Measurements from ENCODE around the gene PRMT1. TPM values are rescaled to one million over a fixed set of nuclear protein-coding genes. Genes with fewer than 3 reads are reported as not detected.

PRMT1 gene
- polyA plus RNA-seq, 1 of the 3 experiments (the other 2 are of a cell fraction): 789 TPM

DNA sequence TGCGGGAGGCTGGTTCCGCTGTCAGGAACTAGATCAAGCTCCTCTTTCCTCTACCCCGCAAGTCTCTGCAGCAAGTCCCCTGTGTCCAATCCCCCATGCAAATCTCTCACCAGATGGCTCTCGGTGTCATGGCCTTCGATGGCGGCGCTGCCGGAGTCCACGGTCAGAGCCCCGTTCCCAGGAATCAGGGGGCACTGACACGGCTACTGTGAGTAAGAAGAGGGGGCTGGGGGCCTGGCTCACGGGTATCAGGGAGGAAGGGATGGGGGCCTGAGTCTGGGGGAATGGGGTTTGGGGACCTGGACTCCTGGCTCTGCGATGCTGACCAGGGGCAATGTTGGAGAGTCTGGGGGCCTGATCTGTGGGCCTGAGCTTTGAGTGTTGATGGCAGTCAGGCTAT lies 31.1 kb upstream of the PRMT1 start:
- no peak for DNase-seq
- H3K79me2 ChIP-seq (ENCODE audit: insufficient read depth): peaks cover 91% of the 10 kb centered on the region
- no peak overlapping the region for H3K9ac ChIP-seq
- TF ChIP-seq RFX5 (IDR thresholded peaks at IDR 0.05; ENCODE audit: low read length): no peak
- no peak for TF ChIP-seq SIN3A (IDR thresholded peaks at IDR 0.05; ENCODE audit: borderline replicate concordance, low read depth, low read length)
- TF ChIP-seq FOXJ3 (CRISPR knock-in tag; IDR thresholded peaks at IDR 0.05): no peak
- no peak for TF ChIP-seq FOXM1 (IDR thresholded peaks at IDR 0.05; ENCODE audit: low read depth)
- no peak for TF ChIP-seq FOSL2 (IDR thresholded peaks at IDR 0.05; ENCODE audit: borderline replicate concordance, low read depth)
- TF ChIP-seq, protein P1, sequence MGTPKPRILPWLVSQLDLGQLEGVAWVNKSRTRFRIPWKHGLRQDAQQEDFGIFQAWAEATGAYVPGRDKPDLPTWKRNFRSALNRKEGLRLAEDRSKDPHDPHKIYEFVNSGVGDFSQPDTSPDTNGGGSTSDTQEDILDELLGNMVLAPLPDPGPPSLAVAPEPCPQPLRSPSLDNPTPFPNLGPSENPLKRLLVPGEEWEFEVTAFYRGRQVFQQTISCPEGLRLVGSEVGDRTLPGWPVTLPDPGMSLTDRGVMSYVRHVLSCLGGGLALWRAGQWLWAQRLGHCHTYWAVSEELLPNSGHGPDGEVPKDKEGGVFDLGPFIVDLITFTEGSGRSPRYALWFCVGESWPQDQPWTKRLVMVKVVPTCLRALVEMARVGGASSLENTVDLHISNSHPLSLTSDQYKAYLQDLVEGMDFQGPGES (IDR thresholded peaks at IDR 0.05; ENCODE audit: low read depth, low read length): no peak
- H3F3A ChIP-seq (replicated peaks; ENCODE audit: insufficient read depth): peaks cover 6% of the 10 kb centered on the region
- peaks cover 29 to 41% of the 10 kb centered on the region in 2 experiments for H3K36me3 ChIP-seq (replicated peaks in 1 of 2; ENCODE audit: control insufficient read depth in 1 of 2, insufficient read depth in 2 of 2, low read length in 1 of 2)
- no peak overlapping the region for H3K27ac ChIP-seq (ENCODE audit: low read depth in 2 of 2, low read length in 1 of 2)
- H3K9me2 ChIP-seq: no peaks in the 10 kb centered on the region
- no peak overlapping the region for H2AFZ ChIP-seq (ENCODE audit: low read depth)
- 95% methylated on average over 7 of the region's 13 CpGs for WGBS (ENCODE audit: low lambda C conversion rate)
- H3K4me2 ChIP-seq: no peak overlapping the region
- ChIA-PET CTCF (interaction anchor here (0.9 to 1.1 kb wide), 3 partner anchors 20 to 27 kb away, joined by 3 to 6 read pairs (median 3); partner anchors contain the start of genes BCL2L12 and IRF3), POLR2A (interaction anchor here (1.7 kb wide), 1 partner anchor 18 kb away, joined by 7 read pairs; no protein-coding TSS in a partner anchor)
- H3K4me1 ChIP-seq (ENCODE audit: control insufficient read depth in 1 of 2, insufficient read depth in 2 of 2, low read depth in 1 of 2, low read length in 1 of 2): peaks cover 6 to 21% of the 10 kb centered on the region in 2 experiments
- H4K20me1 ChIP-seq (ENCODE audit: insufficient read depth): peaks cover 19% of the 10 kb centered on the region
- no peaks in the 10 kb centered on the region for H3K9me3 ChIP-seq
- no peaks in the 10 kb centered on the region for H3K27me3 ChIP-seq (ENCODE audit: insufficient read depth)
- no peak overlapping the region for H3K4me3 ChIP-seq (ENCODE audit: low read depth in 2 of 2, low read length in 1 of 2)

DNA sequence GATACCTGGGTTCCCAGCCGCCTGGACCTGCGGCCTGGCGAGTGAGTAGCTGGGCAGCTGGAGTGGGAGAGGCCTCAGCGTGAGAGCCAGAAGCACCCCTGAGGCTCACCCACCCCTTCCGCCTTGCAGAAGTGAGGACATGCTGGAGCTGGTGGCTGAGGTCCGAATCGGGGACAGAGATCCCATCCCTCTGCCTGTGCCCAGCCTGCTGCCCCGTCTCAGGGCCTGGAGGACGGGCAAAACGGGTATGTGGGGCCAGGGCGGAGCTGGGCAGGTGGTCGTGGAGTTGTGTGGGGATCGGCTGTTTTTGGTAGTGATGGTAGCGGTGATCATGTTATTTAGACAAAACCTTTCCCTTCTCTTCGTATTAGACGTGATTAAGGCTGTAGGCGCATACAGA lies 30.5 kb upstream of the PRMT1 start:
- no peak overlapping the region for H3K4me2 ChIP-seq
- no peaks in the 10 kb centered on the region for H3K9me2 ChIP-seq
- ChIA-PET CTCF (interaction anchor here (1.1 kb wide), 1 partner anchor 26 kb away, joined by 3 read pairs; no protein-coding TSS in a partner anchor), POLR2A (interaction anchor here (1.7 kb wide), 1 partner anchor 17 kb away, joined by 7 read pairs; no protein-coding TSS in a partner anchor)
- H4K20me1 ChIP-seq (ENCODE audit: insufficient read depth): peaks cover 19% of the 10 kb centered on the region
- peaks cover 86% of the 10 kb centered on the region for H3K79me2 ChIP-seq (ENCODE audit: insufficient read depth)
- peaks cover 0 to 15% of the 10 kb centered on the region in 2 experiments; a peak in 3 of 4 replicates for H3K4me1 ChIP-seq (ENCODE audit: control insufficient read depth in 1 of 2, insufficient read depth in 2 of 2, low read depth in 1 of 2, low read length in 1 of 2)
- no peaks in the 10 kb centered on the region for H3K27me3 ChIP-seq (ENCODE audit: insufficient read depth)
- H3F3A ChIP-seq (replicated peaks; ENCODE audit: insufficient read depth): peaks cover under 1% of the 10 kb centered on the region
- no peak overlapping the region for H3K4me3 ChIP-seq (ENCODE audit: low read depth in 2 of 2, low read length in 1 of 2)
- H3K9ac ChIP-seq: no peak overlapping the region
- 96% methylated on average over 14 of the region's 17 CpGs for WGBS (ENCODE audit: low lambda C conversion rate)
- peaks cover 29 to 46% of the 10 kb centered on the region in 2 experiments for H3K36me3 ChIP-seq (replicated peaks in 1 of 2; ENCODE audit: control insufficient read depth in 1 of 2, insufficient read depth in 2 of 2, low read length in 1 of 2)
- H2AFZ ChIP-seq (ENCODE audit: low read depth): no peak overlapping the region
- DNase-seq: no peak
- H3K9me3 ChIP-seq: no peaks in the 10 kb centered on the region
- TF ChIP-seq NFIC (IDR thresholded peaks at IDR 0.05; ENCODE audit: borderline replicate concordance) (no peak), CHD2 (IDR thresholded peaks at IDR 0.05; ENCODE audit: low read length, partially characterized antibody) (no peak), FOXM1 (IDR thresholded peaks at IDR 0.05; ENCODE audit: low read depth) (no peak), FOSL2 (IDR thresholded peaks at IDR 0.05; ENCODE audit: borderline replicate concordance, low read depth) (no peak)
- TF ChIP-seq, protein P2, sequence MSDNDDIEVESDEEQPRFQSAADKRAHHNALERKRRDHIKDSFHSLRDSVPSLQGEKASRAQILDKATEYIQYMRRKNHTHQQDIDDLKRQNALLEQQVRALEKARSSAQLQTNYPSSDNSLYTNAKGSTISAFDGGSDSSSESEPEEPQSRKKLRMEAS (IDR thresholded peaks at IDR 0.05; ENCODE audit: low read depth): no peak
- TF ChIP-seq, protein P3, sequence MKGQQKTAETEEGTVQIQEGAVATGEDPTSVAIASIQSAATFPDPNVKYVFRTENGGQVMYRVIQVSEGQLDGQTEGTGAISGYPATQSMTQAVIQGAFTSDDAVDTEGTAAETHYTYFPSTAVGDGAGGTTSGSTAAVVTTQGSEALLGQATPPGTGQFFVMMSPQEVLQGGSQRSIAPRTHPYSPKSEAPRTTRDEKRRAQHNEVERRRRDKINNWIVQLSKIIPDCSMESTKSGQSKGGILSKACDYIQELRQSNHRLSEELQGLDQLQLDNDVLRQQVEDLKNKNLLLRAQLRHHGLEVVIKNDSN (IDR thresholded peaks at IDR 0.05; ENCODE audit: borderline replicate concordance, low read depth): no peak
- no peak overlapping the region for H3K27ac ChIP-seq (ENCODE audit: low read depth in 2 of 2, low read length in 1 of 2)

All from SK-N-SH (cell line).